GM21528 (cell line): ENCODE data around the gene FOSL1.

Experiments
- ATAC-seq: cut with Tn5 transposase; IDR thresholded peaks from one replicate; pipeline ENCODE4 v1.9.1; 2021; ENCODE audit warnings: mild to moderate bottlenecking, moderate library complexity; ENCODE audit not compliant: unreplicated experiment, low FRiP score

The FOSL1 gene

DNA sequence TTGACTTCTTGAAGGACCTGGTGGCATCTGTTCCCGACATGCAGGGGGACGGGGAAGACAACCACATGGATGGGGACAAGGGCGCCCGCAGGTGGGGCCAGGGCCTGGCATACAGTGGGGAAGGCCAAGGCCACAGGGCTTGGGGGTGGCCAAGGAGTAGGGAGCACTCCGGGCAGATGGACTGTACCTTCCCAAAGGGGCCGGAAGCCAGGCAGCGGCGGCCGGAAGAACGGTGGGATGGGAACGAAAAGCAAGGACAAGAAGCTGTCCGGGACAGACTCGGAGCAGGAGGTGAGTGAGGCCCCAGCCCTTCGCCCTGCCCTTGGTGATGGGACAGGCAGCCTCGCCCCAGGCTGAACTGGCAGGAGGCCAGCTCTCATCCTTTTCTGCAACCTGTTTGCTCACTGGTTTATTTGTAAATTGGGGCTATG lies 20.2 kb upstream of the FOSL1 start:
- ATAC-seq: no peak

DNA sequence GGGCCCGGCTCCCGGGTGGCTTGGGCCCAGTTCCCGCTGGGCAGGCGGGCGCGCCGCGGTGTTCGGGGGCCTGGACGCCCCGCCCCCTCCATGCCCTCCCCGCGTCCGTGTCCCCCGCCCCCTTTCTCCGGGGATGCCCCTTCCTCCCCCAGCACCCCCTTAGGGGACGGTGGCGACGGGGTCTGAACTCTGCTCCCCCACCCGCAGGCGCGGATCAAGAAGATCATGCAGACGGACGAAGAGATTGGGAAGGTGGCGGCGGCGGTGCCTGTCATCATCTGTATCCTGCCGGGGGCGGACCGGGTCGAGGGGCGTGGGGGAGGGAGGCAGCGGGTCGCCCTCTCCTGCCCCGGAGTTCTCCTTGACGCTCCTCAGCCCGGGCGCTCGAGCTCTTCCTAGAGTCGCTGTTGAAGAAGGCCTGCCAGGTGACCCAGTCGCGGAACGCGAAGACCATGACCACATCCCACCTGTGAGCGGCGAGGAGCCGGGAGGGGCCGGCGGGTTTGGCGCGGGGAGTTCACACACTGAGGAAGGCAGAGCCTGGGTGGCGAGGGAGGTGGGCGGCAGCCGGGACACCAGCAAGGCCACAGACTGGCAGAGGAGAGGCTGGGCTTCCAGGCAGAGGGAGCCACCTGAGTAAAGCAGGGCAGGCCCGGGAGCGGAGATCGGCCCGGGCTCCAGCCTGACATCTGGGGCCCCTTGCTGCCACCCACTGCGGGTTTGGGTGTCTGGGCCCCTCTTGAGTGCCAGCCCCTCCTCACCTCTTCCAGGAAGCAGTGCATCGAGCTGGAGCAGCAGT lies 19.6 kb upstream of the FOSL1 start:
- peak; percentile 41 for ATAC-seq

DNA sequence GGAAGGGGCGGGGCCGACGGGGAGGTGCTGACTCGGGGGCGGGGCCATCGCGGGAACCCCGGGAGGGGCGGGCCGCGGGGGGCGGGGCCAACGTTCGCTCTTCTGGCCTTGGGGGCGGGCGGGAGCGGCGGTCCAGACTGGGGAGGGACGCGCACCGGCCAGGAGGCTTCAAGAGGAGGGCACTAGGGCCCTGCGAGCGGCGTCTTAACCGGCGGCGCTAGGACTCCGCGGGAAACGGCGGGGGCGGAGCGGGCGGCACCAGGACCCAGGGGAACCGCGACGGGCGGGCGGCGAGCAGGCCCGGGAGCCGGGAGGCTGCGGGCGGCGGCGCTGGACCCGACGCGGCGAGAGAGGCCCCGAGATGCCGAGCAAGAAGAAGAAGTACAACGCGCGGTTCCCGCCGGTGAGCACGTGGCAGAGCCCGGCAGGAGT lies 19.0 kb upstream of the FOSL1 start, which contains the start of gene DRAP1:
Gene DRAP1, plus strand, starts transcription at position 286 of the 432 bp plus-strand sequence. Its CDS starts 76 bp downstream, at position 362.
- ATAC-seq: peak; percentile 81

DNA sequence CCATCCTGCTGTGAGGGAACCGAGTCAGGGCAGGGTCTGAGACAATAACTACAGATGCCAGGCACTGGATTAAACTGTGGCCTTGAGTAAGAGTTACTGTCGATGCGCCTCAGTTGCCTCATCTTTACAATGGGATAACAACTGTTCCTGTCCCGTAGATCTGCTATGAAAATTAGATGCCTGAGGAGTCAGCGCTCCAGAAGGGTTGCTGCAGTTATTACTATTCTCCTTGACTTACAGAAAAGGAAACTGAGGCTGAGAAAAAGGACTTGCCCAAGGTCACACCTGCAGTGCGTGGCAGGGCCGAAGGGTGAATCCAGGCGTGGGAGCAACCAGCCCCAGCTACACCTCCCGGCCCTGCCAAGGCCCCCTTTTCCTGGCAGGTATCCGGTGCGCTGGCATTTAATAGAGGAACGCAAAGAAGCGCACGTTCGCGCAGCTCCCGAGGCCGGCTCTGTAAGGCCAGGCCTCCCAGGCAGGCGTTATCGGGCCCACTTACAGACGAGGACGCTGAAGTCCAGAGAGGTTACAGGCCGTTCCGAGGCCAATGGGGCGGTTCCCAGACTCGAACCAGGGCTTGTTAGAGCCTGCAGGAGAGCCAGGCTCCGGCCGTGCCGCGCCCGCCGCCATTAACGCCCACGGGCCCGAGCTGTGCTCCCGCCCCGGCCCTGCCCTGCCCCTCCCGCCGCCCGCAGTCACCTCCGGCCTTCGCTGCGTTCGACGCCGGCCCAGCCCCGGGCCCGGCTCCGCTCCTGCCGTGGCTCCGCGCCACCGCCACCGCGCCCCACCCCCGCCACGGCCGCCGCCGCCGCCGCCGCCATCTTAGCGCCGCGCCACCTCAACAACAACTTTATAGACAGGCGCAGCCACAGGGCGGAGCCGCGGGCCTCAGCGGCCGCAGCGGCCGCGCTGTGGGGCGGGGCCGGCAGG lies 18.3 kb upstream of the FOSL1 start, which contains the start of gene C11orf68:
Gene C11orf68, minus strand, starts transcription at position 852 of the 930 bp plus-strand sequence. Its CDS starts 31 bp downstream, at position 821.
- peak; percentile 47 for ATAC-seq

DNA sequence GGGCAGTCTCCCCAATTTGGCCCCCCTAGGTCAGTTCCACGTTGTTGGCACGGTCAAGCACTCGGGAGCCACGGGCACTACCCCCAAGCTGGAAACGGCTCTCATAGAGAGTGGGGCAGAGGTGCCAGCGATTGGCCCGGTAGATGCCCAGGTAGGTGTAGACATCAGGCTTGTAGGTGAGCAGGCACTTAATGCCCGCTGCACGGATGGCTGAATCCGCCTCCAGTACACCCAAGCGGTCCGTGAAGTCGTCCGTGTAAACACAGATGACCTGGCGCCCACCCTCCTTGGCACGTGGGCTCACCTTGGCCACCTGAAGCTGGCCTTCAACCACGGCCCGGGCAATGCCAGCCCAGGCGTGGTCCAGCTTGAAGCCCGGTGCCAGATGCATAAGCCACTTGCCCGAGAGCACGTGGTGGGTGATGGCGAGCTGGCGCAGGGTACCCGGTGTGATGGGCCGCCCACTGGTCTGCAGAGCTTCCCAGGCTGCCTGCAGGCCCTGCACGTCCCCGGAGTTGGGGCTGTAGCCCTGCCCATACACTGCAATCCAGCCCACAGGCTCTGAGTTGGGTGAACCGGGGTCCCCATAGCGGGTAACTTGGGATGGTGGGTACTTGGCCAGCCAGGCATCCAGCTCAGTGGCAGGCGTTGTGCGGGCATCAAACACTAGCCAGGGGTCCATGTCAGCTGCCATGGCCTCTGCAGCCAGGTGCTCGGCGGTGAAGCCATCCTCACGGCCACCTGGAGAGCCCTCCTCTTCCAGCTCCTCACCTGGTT lies 17.4 kb upstream of the FOSL1 start:
- ATAC-seq: no peak

DNA sequence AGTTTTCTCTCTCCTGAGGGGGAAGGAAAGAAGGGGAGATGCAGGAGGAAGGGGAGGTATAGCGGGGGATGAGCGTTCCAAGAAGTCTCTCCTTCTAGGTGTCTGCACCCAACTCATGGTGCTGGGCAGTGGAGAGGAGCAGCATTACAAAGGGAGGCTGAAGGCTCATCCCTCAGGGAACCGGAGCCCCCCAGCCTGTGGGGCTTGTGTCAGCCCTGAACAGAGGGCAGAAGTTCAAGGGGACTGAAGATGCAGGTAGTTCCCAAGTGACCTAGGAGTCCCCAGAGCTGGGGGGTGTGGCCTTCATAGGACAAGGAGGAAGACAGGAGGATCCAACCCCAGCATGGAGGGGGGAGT lies 16.9 kb upstream of the FOSL1 start:
- ATAC-seq: no peak

DNA sequence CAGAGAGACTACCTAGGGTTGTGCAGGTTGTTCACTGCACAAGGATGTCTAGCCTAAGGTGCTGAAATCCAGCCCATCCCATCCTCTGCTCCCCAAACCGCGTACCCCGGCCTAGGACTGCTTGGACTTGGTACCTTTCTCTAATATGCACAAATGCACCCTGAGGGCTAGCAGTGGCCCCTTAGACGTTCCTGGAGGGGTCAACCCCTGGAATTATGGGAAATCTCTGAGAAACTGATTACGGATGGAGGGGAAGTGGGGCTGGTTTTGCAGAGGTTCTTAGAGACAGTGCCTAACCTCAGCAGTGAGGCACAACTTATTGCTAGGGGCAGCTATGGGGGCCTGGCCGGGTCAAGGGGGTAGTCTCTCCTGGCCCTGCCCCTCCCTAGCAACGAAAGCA lies 16.2 kb upstream of the FOSL1 start:
- no peak for ATAC-seq

DNA sequence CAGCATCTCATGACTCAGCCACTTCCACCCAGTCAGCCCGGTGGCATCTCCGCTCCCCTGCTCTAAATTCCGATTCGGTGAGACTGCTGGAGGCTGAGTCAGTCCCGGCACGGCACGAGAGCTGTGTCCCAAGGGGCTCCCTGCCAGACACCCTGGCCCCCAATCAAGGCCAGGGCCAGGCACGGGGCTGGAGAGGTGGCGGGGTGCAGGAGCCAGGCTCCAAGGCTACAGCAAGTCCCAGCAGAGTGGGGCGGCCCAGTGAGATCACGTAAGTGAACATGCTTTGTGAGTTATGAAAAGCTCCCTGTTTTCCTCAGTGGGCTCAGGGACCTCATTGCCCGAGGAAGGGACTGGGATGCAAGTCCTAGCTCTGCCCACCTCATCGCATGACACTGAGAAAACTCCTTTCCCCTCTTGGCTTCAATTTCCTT lies 15.6 kb upstream of the FOSL1 start:
- no peak for ATAC-seq

DNA sequence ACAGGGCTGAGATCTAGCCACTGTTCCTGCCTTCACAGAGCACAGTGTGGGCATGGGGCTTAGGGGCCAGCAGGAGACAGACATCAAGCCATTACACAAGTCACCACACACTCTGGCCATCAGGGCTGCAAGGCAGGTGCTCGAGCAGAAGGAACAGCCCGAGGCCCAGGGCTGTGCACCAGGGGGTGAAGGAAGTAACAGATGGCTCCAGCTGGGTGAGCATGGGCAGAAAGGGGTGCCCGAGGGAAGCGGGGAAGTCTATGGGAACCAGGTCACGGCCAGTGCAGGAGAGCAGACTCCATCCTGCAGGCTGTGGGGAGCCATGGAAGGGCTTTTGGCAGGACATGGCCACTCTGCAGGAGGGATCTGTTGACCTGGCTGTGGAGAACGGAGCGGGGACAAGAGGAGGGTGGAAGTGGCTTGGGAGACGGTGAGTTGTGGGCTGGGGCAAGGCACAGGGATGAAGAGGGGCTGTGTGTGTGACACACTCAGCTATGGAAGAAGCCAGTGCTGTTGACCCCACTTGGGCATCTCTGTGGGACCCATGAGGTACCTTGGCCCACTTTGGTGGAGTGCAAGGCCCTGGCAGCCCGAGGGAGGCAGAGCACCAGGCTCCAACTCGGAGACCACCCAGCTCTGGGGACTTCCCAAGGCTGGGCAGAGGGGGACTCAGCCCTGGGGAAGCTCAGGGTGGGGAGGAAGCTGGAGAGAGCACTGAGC lies 15.1 kb upstream of the FOSL1 start:
- no peak for ATAC-seq

DNA sequence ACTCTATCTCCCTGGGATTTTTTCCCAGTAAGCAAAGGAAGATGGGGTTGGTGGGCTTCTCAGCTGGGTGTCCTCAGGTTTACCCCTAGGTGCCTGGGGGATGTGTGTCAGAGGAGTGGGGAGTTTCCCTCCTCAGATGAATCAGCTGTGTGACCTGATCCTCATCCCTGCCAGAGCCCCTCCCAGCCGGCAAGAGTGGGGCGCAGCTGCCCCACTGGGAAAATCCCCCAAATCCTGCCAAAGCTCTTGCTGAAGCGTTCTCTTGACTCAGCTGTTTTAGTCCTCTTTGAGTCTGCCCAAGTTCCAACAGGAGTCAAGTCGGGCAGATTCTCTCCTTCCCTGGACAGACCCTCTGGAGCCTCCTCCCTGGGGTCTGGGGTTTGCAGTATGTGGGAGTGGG lies 12.7 kb upstream of the FOSL1 start:
- no peak for ATAC-seq

DNA sequence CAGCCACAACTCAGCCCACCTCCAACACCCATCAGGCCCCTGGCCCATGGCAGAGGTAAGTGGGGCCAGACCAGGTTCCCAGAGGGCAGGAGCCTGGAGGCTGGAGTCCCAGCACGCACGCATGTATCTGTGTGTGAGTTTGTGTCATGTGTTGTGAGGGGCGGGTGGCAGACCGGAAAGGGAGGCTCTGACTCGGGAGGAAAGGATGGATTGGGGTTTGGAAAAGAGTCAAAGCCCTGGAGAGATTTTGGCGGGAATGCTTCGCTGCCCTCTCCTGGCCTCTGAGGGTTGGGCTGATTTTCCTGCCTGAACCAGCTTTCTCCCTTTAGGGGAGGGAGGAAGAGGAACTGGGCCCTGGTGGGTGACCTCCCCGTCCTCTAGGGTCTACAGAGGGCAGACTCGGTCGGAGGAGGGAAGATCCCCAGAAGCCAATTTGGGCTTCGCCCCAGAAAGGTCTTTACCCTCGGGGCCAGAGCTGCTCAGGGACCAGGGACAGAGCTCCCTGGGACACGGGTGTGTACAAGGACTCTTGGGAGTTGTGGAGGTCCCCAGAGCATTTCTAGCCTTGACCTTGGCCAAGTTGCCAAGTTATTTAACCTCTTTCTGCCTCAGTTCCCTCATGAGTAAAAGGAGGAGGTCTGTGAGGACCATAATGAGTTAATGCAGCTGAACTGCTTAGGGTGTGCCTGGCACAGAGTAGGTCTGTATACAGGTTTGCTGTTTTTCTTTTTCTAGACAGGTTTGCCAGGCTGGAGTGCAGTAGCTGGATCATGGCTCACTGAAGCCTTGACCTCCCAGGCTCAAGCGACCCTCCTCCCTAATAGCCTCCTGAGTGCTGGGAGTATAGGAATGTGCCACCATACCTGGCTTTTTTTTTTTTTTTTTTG lies 11.7 kb upstream of the FOSL1 start:
- ATAC-seq: no peak

DNA sequence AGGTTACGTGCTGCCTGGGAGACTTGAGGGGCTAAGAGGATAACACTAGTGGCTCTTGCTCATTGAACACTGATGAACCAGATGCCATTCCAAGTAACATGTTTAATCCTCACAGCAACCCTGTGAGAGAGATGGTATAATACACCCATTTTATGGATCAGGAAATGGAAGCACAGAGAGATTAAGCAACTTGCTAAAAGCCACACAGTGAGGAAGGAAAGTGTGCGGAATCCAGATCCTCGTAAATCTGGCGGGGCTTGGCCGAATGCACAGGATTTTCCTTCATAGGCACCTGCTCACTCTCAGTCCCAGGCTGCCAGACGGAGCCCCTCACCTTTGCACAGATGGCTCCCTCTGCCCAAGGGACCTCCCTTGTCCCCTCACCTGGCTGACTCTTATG lies 7.7 kb upstream of the FOSL1 start:
- ATAC-seq: no peak

DNA sequence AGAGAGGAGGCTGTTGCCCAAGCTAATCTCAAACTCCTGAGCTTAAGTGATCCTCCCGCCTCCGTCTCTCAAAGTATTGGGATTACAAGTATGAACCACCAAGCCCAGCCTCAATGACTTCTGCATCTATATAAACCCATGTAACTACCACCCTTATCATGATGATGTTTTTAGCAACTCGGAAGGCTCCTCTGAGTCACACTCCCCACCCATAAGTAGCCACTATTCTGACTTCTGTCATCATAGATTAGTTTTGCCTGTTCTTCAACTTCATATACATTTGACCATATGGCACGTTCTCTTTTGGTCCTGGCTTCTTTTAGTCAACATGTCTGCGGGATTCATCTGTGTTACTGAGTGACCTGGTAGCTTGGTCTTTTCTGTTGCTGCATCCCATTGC lies 6.4 kb upstream of the FOSL1 start:
- no peak for ATAC-seq

DNA sequence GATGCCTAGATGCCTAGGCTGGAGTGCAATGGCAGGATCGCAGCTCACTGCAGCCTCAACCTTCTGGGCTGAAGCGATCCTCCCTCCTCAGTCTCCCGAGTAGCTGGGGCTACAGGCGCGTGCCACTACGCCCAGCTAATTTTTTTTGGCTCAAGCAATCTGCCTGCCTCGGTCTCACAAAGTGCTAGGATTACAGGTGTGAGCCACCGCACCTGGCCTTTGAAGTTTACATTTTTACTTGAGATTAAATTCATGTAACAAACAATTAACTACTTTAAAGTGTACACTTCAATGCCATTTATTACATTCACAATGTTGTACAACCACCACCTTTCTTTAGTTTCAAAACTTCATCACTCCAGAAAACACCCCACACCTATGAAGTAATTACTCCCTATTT lies 3.5 kb upstream of the FOSL1 start:
- no peak for ATAC-seq

DNA sequence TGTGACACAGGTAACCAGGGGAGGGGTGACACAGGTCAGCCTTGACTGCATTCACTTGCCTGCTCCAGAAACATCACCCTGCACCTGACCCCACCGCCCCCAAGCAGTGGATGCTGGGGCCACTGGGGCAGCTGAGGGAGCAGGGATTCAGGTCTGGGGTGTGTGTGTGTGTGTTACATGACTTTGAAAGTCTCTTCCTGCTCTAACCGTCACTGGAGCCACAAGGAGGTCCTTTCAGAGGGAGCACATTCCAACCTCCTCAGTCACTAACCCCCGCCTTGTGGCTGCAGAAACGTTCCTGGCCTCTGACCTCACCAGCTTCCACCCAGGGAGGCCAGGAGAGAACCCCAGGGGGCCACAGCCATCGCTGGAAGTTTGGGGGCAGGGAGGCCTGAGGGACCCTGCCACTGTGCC lies 2.9 kb upstream of the FOSL1 start:
- no peak for ATAC-seq

DNA sequence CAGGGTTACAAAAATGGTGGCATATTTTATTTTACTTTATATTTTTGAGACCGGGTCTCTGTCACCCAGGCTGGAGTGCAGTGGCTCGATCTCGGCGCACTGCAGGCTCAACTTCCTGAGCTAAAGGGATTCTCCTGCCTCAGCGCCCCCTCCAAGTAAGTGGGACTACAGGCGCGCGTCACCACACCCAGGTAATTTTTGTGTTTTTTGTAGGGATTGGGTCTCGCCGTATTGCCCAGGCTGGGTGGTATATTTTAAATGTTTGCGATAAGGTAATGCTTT lies 652 bp upstream of the FOSL1 start:
- no peak for ATAC-seq

DNA sequence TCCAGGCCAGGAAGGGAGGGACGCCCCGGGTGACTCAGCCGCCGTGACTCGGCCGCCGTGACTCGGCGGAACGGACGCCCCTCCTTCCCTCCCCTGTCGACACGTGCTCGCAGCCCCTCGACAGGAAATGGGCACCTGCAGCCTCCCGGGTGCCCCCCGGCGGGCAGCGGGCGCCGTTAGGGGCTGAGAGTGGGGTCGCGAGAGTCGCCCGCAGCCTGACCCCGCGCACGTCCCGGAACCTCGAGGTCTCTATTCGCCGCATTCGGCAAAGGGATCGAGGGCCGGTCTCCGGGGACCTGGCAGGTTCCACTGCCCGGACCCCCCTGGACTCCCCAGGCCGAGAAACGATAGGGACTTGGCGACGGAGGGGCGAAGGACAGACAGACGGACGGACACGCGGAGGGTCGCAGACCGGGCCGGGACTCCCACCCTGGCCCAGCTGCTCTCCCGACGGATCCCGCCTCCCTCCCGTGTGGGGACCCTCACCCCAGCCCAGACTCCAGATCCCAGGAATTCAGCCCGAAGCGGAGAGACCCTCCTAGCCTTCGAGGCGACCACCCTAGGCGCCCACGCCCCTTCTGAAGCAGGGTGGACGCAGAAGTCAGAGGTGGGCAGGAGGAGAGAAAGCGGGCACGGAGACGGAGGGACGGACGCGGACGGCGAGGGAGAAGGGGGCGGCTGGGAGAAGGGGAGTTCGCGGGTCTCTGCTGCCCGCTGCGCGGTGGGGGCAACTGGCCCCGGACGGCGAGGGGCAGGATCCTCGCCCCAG lies 648 bp downstream of the FOSL1 start:
- no peak for ATAC-seq

DNA sequence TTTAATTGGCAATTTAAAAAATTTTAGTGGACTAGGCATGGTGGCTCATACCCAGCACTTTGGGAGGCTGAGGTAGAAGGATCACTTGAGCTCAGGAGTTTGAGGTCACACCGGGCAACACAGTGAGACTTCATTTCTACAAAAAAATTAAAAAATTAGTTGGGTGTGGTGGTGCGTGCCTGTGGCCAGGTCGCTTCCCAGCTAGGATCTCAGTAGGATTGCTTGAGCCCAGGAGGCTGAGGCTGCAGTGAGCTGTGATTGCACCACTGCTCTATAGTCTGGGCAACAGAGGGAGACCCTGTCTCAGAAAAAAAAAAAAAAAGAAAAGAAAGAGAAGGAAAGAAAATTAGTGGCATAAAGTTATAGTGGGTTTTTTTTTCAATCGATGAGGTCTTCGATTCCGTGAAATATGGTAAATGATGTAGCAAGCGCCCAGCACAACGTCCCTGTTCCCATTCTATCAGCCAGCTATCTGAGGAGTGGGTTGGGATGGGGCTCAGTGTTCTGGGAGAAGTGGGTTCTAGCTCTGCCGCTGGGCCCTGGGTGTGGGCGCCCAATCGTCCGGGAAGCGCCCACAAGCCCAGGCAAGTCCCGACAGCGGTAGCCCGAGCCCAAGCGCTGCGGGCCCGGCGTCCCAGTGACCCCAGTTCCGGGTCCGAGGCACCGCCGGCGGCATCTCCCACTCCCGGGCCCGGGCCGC lies 1.4 kb downstream of the FOSL1 start:
- no peak for ATAC-seq
